Measurements from ENCODE around the gene NUP210.
"Not testable (repeated sequence)": the region's sequence is repeated elsewhere in the genome, so short reads cannot be mapped to it uniquely, and the experiment has no call there.

Gene NUP210

DNA sequence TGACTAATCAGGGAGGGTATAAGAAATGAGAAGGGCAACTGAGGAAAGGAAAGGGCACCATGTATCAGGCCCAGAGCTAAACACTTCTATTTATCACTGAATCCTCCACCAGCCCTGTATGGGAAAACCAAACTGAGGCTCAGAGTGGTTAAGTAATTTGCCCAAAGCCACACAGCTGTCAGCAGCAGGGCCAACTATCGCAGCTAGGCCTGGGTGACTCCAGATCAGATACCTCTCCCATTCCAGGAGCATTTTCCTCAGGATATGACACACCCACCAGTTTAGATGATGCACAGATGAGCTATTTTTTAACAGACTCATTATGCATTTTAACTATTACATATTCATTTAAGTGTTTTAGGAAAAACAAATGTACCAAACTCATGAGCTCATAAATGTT is 14.5 kb downstream of the NUP210 start:
- no peak for DNase-seq

DNA sequence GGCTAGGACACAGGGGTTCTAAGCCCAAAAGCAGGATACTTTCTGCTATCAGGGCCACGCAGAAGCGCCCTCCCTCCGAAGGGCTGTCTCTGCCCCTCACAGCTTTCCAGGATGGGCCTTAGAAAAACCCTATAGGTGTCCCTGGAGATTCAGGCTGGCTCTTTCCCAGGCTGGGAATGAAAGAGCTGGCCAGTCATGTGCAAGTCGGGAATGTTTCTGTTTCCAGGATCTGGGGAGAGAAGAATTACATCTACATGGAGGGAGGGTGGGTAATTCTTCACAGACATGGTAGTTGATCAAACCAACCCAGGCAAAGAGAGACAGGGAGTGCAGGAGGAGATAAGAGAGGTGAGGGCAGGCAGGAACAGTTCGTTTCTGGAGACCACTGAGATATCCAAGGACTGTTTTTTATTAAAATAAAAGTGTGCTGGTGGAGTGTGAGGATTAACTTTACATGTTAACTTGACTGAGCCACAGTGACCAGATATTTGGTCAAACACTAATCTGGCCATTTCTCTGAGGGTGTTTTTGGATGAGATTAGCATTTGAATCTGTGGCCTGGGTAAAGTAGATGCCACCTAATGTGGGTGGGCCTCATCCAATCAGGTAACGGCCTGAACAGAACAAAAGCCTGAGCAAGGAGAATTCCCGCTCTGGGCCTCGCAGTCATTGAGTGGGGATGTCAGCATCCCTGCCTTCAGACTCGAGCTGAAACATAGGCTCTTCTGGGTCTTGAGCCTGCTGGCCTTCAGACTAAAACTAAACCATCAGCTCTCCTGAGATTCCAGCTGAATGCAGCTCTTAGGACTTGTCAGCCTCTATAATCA is 15.3 kb downstream of the NUP210 start:
- no peak for DNase-seq

DNA sequence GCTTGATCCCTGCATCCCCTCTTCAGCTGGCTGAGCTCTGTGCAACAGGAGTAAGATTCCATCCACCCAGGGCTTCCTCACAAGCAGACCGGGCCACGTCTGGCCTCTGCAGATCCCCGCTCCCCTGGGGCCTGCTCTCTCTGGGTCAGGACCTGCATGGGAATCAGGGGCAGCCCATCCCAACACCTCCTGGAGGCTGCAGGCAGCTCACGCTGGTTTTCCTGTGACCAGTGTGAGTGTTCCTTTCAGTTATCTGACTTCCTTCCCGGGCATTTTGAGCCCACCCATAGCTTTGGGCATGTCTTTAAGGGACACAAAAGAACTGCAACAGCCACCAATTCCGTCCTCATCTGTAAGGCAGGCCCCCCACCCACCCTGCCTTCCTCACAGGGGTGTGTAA is 16.3 kb downstream of the NUP210 start:
- DNase-seq, result no peak

DNA sequence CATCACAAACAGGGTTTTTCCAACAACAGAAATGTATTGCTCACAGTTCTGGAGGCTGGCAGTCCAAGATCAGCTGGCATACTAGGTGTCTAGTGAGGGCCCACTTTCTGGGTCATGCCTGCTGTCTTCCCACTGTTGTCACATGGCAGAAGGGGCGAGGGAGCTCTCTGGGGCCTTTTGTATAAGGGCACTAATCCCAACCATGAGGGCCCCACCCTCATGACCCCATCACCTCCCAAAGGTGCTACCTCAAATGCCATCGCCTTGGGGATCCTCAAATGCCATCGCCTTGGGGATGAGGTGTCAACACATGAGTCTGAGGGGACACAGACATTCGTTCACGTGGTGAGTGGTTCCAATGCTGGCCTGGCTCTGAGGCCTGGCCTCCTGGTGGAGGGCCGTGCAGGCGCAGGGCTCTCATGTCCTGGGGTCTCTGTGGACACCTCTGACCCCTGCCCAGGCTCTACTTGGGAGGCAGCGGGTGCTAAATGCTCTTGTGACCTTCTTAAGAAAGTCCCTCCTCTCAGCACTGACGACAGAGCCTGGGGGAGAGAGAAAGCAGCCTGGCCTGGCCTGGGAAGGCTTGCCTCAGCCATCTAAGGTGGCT is 16.8 kb downstream of the NUP210 start:
- no peak for DNase-seq

DNA sequence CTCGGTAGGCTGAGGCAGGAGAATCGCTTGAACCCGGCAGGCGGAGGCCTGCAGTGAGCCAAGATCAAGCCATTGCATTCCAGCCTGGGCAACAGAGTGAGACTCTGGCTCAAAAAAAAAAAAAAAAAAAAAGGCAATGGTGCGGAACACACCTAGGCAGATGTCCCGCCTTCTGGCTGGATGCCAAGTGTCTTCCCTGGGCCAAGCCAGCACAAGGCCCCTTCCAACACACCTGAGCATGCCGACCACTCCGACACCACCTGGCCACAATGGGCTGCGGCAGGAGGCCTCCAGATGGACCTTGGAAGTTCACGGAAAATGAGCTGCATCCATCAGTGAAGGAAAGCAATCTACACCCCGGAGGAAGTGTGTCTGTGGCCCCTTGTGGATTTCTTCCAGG is 19.0 kb downstream of the NUP210 start:
- peak; percentile 14 for DNase-seq

DNA sequence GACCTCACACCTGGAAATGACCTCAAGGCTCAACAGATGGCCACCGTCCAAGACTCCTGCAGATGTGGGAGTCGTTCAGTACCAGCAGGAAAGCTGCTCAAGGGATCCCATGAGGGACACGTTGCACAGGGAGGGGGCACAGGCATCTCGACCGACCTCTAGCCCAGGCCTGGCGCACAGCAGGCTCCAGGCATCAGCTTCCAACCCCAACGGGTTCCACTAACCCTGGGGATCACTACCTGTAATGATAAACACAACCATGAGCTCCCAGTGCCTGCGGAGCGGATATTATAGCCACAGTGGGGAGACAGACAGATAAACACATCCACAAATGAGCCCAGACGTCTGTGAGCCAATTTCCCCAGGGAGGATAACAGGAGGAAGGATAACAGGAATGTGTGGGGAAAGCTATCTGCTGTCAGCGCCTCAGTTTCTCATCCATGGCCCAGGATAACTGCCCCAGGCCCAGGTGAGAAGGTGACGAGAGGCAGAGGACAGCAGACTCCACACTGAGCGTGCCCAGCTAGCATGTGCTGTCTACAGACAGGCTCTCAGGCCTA is 19.9 kb downstream of the NUP210 start:
- no peak for DNase-seq

DNA sequence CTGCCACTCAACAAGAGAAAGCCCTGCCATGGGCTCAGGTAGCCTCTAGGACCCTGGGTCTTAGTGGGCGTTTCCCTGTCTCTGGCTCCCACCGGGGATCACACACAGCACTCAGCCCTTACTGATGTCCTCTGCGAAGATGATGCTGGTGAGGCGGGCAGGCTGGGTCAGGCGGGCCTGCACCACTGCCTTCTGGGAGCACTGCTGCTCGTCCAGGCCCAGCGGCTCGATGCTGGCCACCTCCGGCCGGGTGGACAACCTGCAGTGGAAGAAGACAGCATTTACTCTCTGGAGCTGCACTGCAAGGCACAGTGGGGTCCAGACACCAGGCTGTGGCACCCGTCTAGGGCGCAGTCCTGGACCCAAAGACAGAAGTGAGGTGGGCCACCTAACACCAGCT is 20.5 kb downstream of the NUP210 start:
- no peak for DNase-seq

DNA sequence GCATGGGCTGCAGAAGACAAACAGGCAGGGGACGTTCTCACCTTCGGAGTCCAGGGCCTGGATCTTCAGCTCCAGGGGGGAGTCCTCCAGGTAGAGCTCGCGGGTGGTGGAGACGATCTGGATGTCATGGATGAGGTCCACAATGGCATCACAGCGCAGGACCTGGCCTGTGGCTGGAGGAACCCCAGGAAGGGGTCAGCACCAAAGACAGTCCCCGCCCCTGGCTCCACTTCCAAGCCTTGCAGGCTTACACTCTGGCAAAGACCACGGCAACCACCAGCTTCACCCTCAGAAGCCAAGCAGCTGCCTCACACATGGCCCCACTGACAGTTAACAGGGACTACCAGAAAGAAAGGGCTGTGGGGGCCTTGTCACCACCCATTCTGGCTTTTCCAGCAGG is 22.8 kb downstream of the NUP210 start:
- DNase-seq, result no peak

DNA sequence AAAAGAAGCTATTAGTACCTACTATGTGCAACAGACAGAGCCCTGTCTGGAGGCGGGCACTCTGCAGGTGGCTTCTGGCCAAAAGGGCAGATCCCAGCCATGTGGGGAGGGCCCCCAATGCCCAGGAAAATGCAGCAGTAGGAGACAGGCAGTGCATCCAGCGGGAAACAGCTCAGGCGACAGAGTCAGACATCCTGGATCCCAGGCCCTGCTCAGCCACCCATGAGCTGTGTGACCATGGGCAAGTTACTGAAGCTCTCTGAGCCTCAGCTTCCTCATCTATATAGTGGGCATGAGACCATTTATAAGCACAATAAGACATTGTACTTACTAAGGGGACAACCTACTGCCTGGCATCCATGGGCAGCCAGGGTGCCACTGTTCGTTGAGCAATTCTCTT is 25.8 kb downstream of the NUP210 start:
- no peak for DNase-seq

DNA sequence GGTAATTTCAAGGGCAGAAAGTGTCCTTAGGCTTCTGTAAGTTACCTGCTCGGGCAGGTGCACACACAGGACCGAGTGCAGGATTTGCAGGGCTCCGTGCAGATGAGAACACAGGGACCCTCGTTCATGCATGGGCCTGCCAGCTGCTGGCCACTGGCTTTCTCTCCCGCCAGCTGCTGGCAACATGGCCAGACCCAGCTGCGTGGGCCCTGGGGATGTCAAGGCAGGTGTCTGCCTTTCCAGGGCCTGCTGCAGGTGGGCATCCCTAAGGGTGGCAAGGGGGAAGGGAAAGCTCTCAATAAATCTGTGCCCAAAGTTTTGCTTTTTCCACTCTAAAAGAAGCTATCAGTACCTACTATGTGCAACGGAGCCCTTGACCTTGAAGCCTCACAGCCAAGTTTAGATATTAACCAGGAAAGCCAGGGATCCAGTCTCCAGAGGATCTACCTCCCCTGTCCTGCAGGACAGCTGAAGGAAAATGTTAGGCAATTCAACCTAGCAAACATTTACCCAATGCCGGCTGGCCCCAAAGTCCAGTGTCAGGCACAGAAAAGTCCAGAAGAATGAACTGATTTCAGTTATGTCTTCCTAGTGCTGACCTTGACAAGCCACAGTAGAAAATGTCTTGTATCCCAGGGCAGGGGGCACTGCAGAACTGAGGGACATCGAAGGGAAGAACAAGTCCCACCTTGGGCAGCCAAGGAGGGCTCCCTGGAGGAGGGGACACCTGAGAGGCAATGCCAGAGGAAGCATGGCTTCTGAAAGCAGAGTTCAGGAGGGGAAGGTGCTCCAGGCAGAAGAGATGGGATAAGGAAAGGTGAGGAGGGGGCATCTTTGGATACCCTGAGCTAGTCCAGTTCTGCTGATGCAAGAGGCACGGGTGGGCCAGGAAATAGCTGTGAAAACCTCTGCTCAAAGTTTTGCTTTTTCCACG is 26.4 kb downstream of the NUP210 start:
- DNase-seq, result no peak

DNA sequence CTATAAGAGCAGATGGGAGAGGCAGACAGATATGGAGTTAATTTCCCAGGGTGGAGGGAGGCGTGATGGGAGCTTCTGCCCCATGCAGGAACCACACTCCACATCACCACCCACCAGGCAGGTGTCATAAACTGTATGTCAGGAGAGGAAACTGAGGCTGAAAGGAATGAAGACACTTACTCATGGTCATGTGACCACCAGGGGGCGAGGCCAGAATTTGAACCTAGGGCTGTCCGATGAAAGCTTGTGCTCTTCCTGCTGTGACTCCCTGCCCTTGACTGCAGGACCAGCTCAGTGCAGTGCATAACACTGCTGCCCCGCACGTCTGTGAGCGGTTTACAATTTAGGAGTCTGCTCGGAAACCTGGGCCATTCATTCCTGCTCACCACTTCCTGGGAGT is 28.8 kb downstream of the NUP210 start:
- no peak for DNase-seq

DNA sequence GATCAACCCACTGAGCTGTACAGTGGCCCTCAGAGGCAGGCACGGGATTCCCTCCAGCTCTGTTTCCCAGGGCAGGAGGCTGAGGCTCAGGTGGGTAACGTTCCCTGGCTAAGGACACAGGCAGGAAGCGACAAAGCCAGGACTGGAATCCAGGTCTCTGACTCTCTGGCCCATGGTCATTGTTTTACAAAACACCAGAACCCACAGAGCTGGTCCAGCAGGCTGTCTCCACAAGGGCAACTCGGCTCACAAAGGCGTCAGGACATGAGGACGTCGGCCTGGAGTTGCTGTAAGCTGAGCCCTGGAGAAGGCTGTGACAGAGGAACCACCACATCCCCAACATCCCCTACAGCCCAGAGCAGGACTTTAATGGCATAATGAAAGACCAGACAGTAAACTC is 30.7 kb downstream of the NUP210 start:
- DNase-seq, result no peak

DNA sequence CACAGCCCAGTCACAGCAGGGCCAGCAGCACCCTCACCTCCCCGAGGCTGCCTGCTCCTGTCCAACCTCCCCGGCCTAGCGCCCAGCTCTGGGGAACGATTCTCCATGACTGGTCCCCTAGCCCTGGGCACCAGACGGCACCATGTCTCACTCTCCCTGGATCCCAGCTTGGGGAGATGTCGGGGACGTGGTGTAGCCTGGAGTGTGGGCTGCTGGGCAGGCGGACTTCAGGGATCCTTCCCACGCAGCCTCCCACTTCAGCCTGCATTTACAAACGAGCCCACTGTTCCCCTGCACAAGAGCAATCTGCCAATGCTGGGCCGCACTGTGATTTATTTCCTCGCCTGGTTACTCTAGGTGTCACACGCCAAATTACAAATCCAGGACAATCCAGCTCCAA is 31.3 kb downstream of the NUP210 start:
- DNase-seq, result no peak

DNA sequence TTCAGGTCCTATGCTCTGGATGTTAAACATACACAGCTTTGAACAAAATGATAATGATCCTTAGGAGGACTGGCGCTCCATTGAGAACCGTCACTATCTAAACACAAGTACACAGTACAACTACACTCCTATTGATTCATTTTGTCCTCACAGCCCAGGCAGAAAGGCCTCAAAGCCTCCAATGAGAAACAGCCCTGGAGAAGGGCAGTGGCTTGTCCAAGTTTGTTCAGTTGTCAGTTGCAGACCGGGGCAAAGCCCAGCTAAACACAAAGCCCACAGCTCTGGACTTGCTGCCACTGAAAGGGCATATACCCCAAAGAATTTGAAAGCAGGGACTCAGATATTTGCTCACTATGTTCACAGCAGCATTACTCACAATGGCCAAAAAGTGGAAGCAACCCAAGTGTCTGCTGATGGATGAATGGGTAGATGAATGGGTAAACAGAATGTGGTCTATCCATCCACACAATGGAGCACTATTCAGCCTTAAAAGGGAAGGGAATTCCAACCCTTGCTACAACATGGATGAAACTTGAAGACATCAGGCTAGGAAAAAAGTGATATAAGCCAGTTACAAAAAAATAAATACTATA is 34.7 kb downstream of the NUP210 start:
- no peak for DNase-seq

DNA sequence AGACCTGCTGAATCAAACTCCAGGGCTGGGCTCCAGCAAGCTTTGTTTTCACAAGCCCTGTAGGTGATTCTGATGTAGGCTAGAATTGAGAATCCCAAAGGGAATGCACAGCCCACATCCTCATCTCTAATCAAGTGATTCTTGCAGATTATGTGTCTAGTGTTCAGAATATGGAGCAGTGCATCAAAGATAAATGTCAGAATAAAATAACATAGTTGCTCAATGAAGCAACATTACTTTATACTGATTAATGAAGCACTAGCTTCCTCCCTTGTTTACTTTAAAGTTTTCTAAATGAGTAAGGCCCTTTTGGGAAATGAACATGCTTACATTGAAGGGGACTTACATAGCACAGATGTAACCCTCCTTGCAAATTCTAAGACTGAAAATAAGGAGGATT is 39.2 kb downstream of the NUP210 start:
- DNase-seq, result no peak

DNA sequence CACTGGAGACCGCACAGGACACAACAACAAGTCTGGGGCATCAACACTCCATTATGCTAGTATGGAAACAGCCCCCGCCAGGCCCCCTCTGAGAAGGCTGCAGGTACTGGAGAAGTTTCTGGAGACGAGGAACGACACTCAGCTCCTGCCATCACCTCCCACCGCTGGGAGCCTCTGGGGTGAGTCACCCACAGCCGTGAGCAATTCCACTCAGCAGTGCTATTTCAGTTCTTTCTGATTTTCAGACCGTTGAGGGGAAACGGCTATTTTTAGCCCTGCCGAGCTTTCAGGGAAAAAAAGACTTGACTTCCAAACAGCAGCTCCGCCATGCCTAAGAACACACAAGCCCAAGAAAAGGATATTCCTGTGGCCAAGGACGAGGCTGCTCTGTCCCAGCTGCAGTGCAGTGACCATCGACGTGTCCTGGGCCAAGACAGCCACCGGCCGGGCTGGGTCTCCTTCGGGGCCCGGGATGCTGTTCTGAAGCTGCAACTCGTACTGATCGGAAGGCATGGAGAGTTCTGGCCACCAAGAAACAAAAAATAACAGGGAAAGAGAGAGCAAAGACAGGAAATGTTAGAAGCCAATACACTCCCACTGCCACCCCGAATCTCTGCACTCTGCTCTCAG is 40.8 kb downstream of the NUP210 start:
- no peak for DNase-seq

DNA sequence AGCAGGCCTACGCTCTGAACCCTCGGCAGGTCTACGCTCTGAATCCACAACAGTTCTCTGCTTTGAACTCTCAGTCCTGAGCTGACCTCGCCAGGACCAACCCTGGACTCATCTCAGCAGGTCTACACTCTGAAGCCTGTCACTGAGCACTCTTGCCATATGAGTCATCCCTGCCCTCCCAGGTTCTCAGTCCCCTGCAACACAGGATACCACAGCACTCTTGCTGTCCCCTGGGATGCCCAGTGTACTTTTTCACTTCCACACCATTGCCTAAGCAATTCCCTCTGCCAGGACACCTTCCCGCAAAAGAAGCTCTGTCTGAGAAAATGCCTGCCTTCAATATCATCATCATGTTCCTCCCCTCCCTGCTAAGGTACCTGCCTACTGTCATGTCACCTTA is 42.0 kb downstream of the NUP210 start:
- no peak for DNase-seq

DNA sequence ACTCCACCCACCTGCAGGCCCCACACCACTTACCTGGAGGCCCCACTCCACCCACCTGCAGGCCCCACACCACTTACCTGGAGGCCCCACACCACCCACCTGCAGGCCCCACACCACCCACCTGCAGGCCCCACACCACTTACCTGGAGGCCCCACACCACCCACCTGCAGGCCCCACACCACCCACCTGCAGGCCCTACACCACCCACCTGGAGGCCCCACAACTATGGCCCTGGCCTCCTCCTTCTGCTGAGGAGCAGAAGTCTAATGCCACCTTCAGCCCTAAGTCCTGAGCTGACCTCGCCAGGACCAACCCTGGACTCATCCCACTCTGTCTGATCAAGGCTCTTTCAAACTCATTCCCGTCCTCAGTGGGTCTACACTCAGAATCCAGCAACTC is 42.4 kb downstream of the NUP210 start:
- DNase-seq, result not testable (repeated sequence)

DNA sequence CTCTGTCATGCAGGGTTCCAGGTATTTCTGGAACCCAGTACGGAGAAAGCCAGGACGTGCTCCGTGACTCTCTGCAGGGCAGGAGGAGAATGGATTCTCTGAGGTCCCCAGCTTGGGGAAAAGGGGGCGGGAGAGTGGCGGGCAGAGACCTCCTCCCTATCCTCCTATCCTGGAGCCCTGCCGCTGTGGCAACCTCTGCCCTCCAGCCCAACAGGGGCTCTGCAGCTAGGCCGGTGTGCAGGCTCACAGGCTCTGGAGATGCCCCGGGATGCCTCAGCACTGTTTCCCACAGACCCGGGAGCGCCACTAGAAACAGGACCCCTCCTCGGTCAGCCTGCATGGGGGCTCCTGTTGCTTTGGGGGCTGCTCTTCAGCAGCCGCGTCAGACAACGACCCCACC is 43.1 kb downstream of the NUP210 start:
- no peak for DNase-seq

DNA sequence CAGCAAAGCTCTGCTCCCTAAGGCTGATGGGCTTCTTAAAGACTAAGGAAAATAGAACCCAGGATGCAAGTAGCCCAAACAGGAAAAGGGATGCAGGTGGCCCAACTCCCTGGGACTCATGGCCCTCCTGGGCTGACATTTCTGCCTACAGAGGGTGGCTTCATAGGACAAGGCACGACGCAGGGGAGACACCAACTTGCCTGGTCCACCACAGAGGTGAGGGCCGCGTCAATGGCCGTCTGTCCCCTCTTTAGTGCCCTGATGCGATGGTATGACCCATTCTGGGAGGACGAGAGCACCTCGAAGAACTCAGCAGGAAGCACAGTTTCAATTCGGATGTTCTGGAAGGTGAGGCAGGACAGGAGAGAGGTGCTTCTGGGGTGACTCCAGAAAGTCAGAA is 44.0 kb downstream of the NUP210 start:
- no peak for DNase-seq

DNA sequence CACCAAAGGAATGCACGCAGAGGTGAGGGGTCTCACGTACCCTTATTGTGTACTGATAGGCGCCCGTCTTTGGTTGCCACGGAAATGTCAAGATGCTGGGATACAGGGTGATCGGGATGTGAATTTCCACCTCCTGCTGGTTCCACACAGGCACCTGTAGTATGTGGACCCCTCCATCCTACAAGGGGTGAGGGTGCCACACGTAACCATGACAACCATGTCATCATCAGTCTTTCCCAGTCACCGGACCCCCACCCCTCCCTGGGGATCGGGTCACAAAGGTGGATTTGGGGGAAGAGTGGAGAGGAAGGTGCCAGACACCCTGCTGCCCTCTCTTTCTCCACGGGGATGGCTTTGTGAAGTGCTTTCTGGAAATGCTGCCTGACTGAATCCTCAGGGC is 44.7 kb downstream of the NUP210 start:
- no peak for DNase-seq

DNA sequence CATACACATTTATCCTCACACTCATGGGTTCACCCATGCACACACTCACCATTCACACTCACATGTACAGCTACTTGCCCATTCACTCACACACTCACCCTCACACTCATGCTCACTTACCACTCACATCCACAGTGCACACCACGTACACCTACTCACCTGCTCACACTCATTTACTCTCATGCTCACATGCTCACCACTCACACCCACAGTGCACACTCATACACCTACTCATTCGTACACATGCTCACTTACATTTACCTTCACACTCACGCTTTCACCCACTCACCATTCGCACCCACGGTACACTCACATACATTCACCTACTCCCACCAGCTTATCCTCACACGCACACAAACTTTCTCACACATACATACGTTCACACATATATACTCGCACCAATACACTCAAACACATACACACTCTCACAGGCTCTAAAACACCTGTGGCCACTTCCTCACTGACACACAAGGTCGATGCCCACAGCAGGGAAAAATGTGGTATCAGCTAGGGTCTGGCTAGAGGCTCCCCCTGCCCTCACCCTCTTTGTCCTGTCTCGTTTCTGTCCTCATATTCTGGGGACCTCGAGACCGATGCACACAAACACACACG is 46.0 kb downstream of the NUP210 start:
- no peak for DNase-seq

All from NCI-H1105 (cell line).